Measurements from ENCODE around the gene PTHLH. TPM values are rescaled to one million over a fixed set of nuclear protein-coding genes. Genes with fewer than 3 reads are reported as not detected.

The PTHLH gene
- total RNA-seq, 1 experiment from 2014 or later = 0.28 TPM

- no peak for DNase-seq
- Histone ChIP-seq H3K4me3 (ENCODE audit: insufficient read depth, low read depth, low read length) (no peak overlapping the region), H3K36me3 (replicated peaks; ENCODE audit: control insufficient read depth, insufficient read depth, low read length) (no peaks in the 10 kb centered on the region), H3K27me3 (ENCODE audit: control insufficient read depth, insufficient read depth, low read length) (no peaks in the 10 kb centered on the region)
Observed at GRCh38 chr12:27936196-27936595, 36.3 kb downstream of the PTHLH start.

DNA sequence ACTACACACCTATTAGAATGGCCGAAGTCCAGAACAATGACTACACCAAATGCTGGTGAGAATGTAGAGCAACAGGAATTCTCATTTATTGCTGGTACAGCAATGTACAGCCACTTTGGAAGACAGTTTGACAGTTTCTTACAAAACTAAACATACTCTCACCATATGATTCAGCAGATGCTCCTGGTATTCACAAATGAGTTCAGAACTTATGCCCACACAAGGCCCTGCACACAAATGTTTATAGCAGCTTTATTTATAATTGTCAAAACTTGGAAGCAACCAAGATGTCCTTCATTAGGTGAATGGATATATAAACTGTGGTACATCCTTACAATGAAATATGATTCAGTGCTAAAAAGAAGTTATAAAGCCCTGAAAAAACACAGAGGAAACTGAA is 38.3 kb downstream of the PTHLH start:
- no peak overlapping the region for H3K4me3 ChIP-seq (ENCODE audit: insufficient read depth, low read depth, low read length)
- no peaks in the 10 kb centered on the region for H3K36me3 ChIP-seq (replicated peaks; ENCODE audit: control insufficient read depth, insufficient read depth, low read length)
- DNase-seq = no peak
- H3K27me3 ChIP-seq (ENCODE audit: control insufficient read depth, insufficient read depth, low read length) = no peaks in the 10 kb centered on the region; the same call in 1 of the 2 replicates

DNA sequence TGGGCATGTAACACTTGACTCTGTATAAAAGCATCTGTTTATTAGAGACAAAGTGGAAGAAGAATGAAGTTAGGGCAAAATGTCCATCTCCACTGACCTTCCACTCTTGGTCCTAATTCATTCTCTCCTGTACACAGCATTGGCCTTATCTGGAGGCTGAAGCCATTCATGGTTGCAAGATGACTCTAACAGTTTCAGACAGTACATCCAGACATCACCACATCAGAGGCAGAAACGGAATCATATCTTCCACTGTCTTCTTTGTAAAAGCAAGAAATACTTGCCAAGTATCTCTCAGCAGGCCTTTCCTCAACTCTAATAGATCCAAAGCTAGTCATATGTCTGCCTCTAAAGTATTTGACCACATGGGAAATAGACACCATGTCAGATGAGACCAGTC is 41.1 kb downstream of the PTHLH start:
- H3K4me3 ChIP-seq (ENCODE audit: insufficient read depth, low read depth, low read length) = no peak overlapping the region
- no peaks in the 10 kb centered on the region; the same call in 1 of the 2 replicates for H3K27me3 ChIP-seq (ENCODE audit: control insufficient read depth, insufficient read depth, low read length)
- H3K36me3 ChIP-seq (replicated peaks; ENCODE audit: control insufficient read depth, insufficient read depth, low read length) = no peaks in the 10 kb centered on the region
- DNase-seq = no peak

DNA sequence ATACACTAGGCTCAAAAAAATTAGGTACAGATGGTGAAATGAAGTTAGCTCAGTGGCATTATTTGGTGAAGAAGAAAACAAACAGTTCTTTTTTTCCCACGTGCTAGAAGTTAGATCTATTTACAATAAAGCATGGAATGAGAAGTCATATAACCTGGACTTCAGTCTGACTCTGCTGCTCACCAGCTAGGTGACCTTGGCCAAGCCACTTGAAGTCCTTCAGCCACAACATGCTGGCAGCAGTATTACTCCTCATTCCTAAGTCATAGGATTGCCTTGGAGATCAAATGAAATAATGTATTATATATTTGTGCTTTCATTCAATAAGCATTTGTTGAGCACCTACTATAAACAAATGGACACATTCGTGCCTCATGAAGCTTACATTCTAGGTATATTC is 45.2 kb downstream of the PTHLH start:
- Histone ChIP-seq H3K27me3 (ENCODE audit: control insufficient read depth, insufficient read depth, low read length) (no peaks in the 10 kb centered on the region; the same call in 1 of the 2 replicates), H3K4me3 (ENCODE audit: insufficient read depth, low read depth, low read length) (no peak overlapping the region), H3K36me3 (replicated peaks; ENCODE audit: control insufficient read depth, insufficient read depth, low read length) (no peaks in the 10 kb centered on the region)
- DNase-seq = no peak

- H3K27me3 ChIP-seq (ENCODE audit: control insufficient read depth, insufficient read depth, low read length) = no peaks in the 10 kb centered on the region
- H3K36me3 ChIP-seq (replicated peaks; ENCODE audit: control insufficient read depth, insufficient read depth, low read length) = no peaks in the 10 kb centered on the region
- DNase-seq = no peak
- H3K4me3 ChIP-seq (ENCODE audit: insufficient read depth, low read depth, low read length) = no peak overlapping the region
Observed at GRCh38 chr12:27924350-27925135, 48.0 kb downstream of the PTHLH start.

- no peaks in the 10 kb centered on the region for H3K36me3 ChIP-seq (replicated peaks; ENCODE audit: control insufficient read depth, insufficient read depth, low read length)
- H3K27me3 ChIP-seq (ENCODE audit: control insufficient read depth, insufficient read depth, low read length) = no peaks in the 10 kb centered on the region
- DNase-seq = no peak
- H3K4me3 ChIP-seq (ENCODE audit: insufficient read depth, low read depth, low read length) = no peak overlapping the region
Observed at GRCh38 chr12:27922531-27923139, 49.9 kb downstream of the PTHLH start.

- no peak for DNase-seq
- H3K36me3 ChIP-seq (replicated peaks; ENCODE audit: control insufficient read depth, insufficient read depth, low read length) = no peaks in the 10 kb centered on the region
- H3K27me3 ChIP-seq (ENCODE audit: control insufficient read depth, insufficient read depth, low read length) = no peaks in the 10 kb centered on the region
- no peak overlapping the region for H3K4me3 ChIP-seq (ENCODE audit: insufficient read depth, low read depth, low read length)
Observed at GRCh38 chr12:27919671-27920235, 52.8 kb downstream of the PTHLH start.

- Histone ChIP-seq H3K27me3 (ENCODE audit: control insufficient read depth, insufficient read depth, low read length) (no peaks in the 10 kb centered on the region), H3K36me3 (replicated peaks; ENCODE audit: control insufficient read depth, insufficient read depth, low read length) (no peaks in the 10 kb centered on the region), H3K4me3 (ENCODE audit: insufficient read depth, low read depth, low read length) (no peak overlapping the region)
- DNase-seq = no peak
Observed at GRCh38 chr12:27915536-27915935, 57.0 kb downstream of the PTHLH start.

GRCh38 chr12:27915021-27915420 is 57.5 kb downstream of the PTHLH start:
- Histone ChIP-seq H3K36me3 (replicated peaks; ENCODE audit: control insufficient read depth, insufficient read depth, low read length) (no peaks in the 10 kb centered on the region), H3K27me3 (ENCODE audit: control insufficient read depth, insufficient read depth, low read length) (no peaks in the 10 kb centered on the region), H3K4me3 (ENCODE audit: insufficient read depth, low read depth, low read length) (no peak overlapping the region)
- DNase-seq = no peak

- no peaks in the 10 kb centered on the region for H3K27me3 ChIP-seq (ENCODE audit: control insufficient read depth, insufficient read depth, low read length)
- H3K4me3 ChIP-seq (ENCODE audit: insufficient read depth, low read depth, low read length) = no peak overlapping the region
- H3K36me3 ChIP-seq (replicated peaks; ENCODE audit: control insufficient read depth, insufficient read depth, low read length) = no peaks in the 10 kb centered on the region
- DNase-seq = no peak
Observed at GRCh38 chr12:27913999-27914614, 58.4 kb downstream of the PTHLH start.

- H3K27me3 ChIP-seq (ENCODE audit: control insufficient read depth, insufficient read depth, low read length) = no peaks in the 10 kb centered on the region
- DNase-seq = no peak
- H3K4me3 ChIP-seq (ENCODE audit: insufficient read depth, low read depth, low read length) = no peak overlapping the region
- no peaks in the 10 kb centered on the region for H3K36me3 ChIP-seq (replicated peaks; ENCODE audit: control insufficient read depth, insufficient read depth, low read length)
Observed at GRCh38 chr12:27911397-27911796, 61.1 kb downstream of the PTHLH start.

Other genes starting within 250 kb of the PTHLH start
- gene KLHL42, start 192.5 kb downstream of the PTHLH start, total RNA-seq (2014; rRNA removed; shearing (Covaris generic)) = 12.5 and 15.6 TPM in 2 replicates
- not detected in 2 replicates for gene MANSC4, start 192.5 kb downstream of the PTHLH start, total RNA-seq (2014; rRNA removed; shearing (Covaris generic))
- 9.5 and 11.5 TPM in 2 replicates for gene CCDC91, start 217.7 kb upstream of the PTHLH start, total RNA-seq (2014; rRNA removed; shearing (Covaris generic))

All from H7 (cell line).